CD14-positive monocyte (primary cell): Measurements from ENCODE around the gene KIRREL1. TPM values are rescaled to one million over a fixed set of nuclear protein-coding genes. Genes with fewer than 3 reads are reported as not detected.

Source experiments
- DNase-seq, 3 donors: peaks; one replicate each; pipeline ENCODE4 v3.0.0-alpha.2; 2011 to 2022
- H2AFZ ChIP-seq: 2 replicates; pipeline ENCODE4 v1.6.0; 2012; ENCODE audit warnings: mild to moderate bottlenecking, low read depth, low read length, inconsistent platforms; ENCODE audit not compliant: insufficient read depth, poor library complexity, severe bottlenecking
- H3K27ac ChIP-seq, 2 donors: 1 replicate in 1 of 2; 2 replicates in 1 of 2; pipeline ENCODE4 v1.5.1; 2012 to 2013; ENCODE audit warnings: low read length in 2 of 2, control low read depth in 1 of 2, inconsistent platforms in 1 of 2, low read depth in 1 of 2, mild to moderate bottlenecking in 1 of 2
- H3K27me3 ChIP-seq, 2 donors: one replicate each; pipeline versions ENCODE4 v1.6.0 to v1.6.1; 2011 to 2013; ENCODE audit warnings: low read length in 2 of 2; ENCODE audit not compliant: control insufficient read depth in 2 of 2, insufficient read depth in 2 of 2
- H3K36me3 ChIP-seq, 2 donors: replicated peaks in 1 of 2; 1 replicate in 1 of 2; 2 replicates in 1 of 2; pipeline versions ENCODE4 v1.5.1 to v1.6.1; 2012 to 2013; ENCODE audit warnings: low read length in 2 of 2, control low read depth in 1 of 2, inconsistent platforms in 1 of 2, mild to moderate bottlenecking in 1 of 2; ENCODE audit not compliant: insufficient read depth in 2 of 2, control insufficient read depth in 1 of 2
- H3K4me1 ChIP-seq, 2 donors: 1 replicate in 1 of 2; 2 replicates in 1 of 2; pipeline versions ENCODE4 v1.5.1 to v1.6.1; 2012 to 2013; ENCODE audit warnings: low read length in 2 of 2, control low read depth in 1 of 2, inconsistent platforms in 1 of 2, mild to moderate bottlenecking in 1 of 2, moderate library complexity in 1 of 2; ENCODE audit not compliant: insufficient read depth in 2 of 2, control insufficient read depth in 1 of 2
- H3K4me2 ChIP-seq: replicated peaks from 2 replicates; pipeline ENCODE3; 2012; ENCODE audit warnings: low read length, moderate library complexity, mild to moderate bottlenecking; ENCODE audit not compliant: poor library complexity, severe bottlenecking; ENCODE audit errors: extremely low read depth
- H3K4me3 ChIP-seq, 3 experiments: fragments of 200-600 bp in 1 of 3; sonication (generic) in 1 of 3; replicated peaks in 1 of 3; 1 replicate in 2 of 3; 2 replicates in 1 of 3; pipeline ENCODE4 v1.5.1; 2011 to 2013; ENCODE audit warnings: low read length in 3 of 3, mild to moderate bottlenecking in 3 of 3, control low read depth in 2 of 3, low read depth in 2 of 3, inconsistent platforms in 1 of 3, moderate library complexity in 1 of 3
- H3K79me2 ChIP-seq: 2 replicates; pipeline ENCODE4 v1.6.0; 2012; ENCODE audit warnings: mild to moderate bottlenecking, control low read depth, inconsistent platforms, low read length, moderate library complexity; ENCODE audit not compliant: insufficient read depth
- H3K9ac ChIP-seq: 2 replicates; pipeline ENCODE4 v1.6.0; 2017; ENCODE audit warnings: low read length, mild to moderate bottlenecking; ENCODE audit not compliant: insufficient read depth, poor library complexity, severe bottlenecking
- H3K9me3 ChIP-seq, 2 donors: replicated peaks in 1 of 2; 1 replicate in 1 of 2; 2 replicates in 1 of 2; pipeline versions ENCODE4 v1.5.1 to v1.6.1; 2012 to 2013; ENCODE audit warnings: low read length in 2 of 2, control low read depth in 1 of 2; ENCODE audit not compliant: control insufficient read depth in 1 of 2, insufficient read depth in 1 of 2
- H4K20me1 ChIP-seq: 2 replicates; pipeline ENCODE4 v1.6.0; 2012; ENCODE audit warnings: mild to moderate bottlenecking, low read length, control low read depth, moderate library complexity; ENCODE audit not compliant: insufficient read depth
- H3K27ac Mint-ChIP-seq, 7 donors: one replicate each; pipeline ENCODE4 v1.8.0; 2020; ENCODE audit warnings: mild to moderate bottlenecking in 7 of 7, mixed read lengths in 7 of 7, moderate library complexity in 6 of 7, inconsistent platforms in 2 of 7
- H3K27me3 Mint-ChIP-seq, 3 donors: one replicate each; pipeline ENCODE4 v1.8.0; 2021 to 2022; ENCODE audit warnings: low read depth in 3 of 3, mild to moderate bottlenecking in 3 of 3, mixed read lengths in 3 of 3, moderate library complexity in 3 of 3, inconsistent platforms in 1 of 3
- H3K36me3 Mint-ChIP-seq, 2 donors: one replicate each; pipeline ENCODE4 v1.8.0; 2020; ENCODE audit warnings: mixed read lengths in 2 of 2, inconsistent platforms in 1 of 2, mild to moderate bottlenecking in 1 of 2
- H3K4me1 Mint-ChIP-seq: one replicate; pipeline ENCODE4 v1.8.0; 2020; ENCODE audit warnings: mild to moderate bottlenecking, mixed read lengths
- H3K4me3 Mint-ChIP-seq, 2 donors: one replicate each; pipeline ENCODE4 v1.8.0; 2020; ENCODE audit warnings: mild to moderate bottlenecking in 2 of 2, mixed read lengths in 2 of 2, moderate library complexity in 1 of 2
- H3K9me3 Mint-ChIP-seq, 7 donors: one replicate each; pipeline ENCODE4 v1.8.0; 2020 to 2022; ENCODE audit warnings: mixed read lengths in 7 of 7, mild to moderate bottlenecking in 6 of 7, moderate library complexity in 6 of 7, inconsistent platforms in 2 of 7
- CTCF ChIP-seq: fragments of 200-600 bp; IDR thresholded peaks from one replicate; pipeline ENCODE4 v1.8.0; 2022; ENCODE audit warnings: antibody characterized with exemption, mild to moderate bottlenecking
- WGBS: methylation state at CpG from one replicate; pipeline ENCODE4 v1.1.5; 2013; ENCODE audit warnings: missing lambda C conversion rate; ENCODE audit not compliant: insufficient coverage; 5-methylcytosine and 5-hydroxymethylcytosine counted together
- intact Hi-C, 2 donors: fragments of 100-400 bp; cut with micrococcal nuclease; formaldehyde crosslinking; loops; one replicate each; pipeline versions ENCODE4 v1.15.0 to v1.15.1; 2023
- polyA plus RNA-seq, 3 donors: library from polyadenylated mRNA; depleted of rRNA in 1 of 3; unstranded in 2 of 3; stranded (reverse) in 1 of 3; fragments of 300-500 nt in 2 of 3; fragments of >200 nt in 1 of 3; fragmentation: Illumina TruSeq in 2 of 3; gene quantifications; 1 replicate in 2 of 3; 2 replicates in 1 of 3; pipeline ENCODE4 v1.2.3, GENCODE V29; 2012 to 2021

KIRREL1 gene
- polyA plus RNA-seq, 3 donors = not detected

GRCh38 chr1:158055854-158056253 lies 62.4 kb downstream of the KIRREL1 start:
- no peak for DNase-seq
- no peaks in the 10 kb centered on the region for H4K20me1 ChIP-seq
- H3K36me3 ChIP-seq = no peaks in the 10 kb centered on the region
- no peak overlapping the region for H3K4me3 Mint-ChIP-seq
- H3K4me1 ChIP-seq = no peaks in the 10 kb centered on the region
- no peaks in the 10 kb centered on the region for H3K9me3 Mint-ChIP-seq
- H3K4me3 ChIP-seq = no peak overlapping the region
- TF ChIP-seq CTCF = no peak
- peaks cover 4% of the 10 kb centered on the region for H3K4me1 Mint-ChIP-seq
- H3K27ac Mint-ChIP-seq = no peak overlapping the region
- H3K9ac ChIP-seq = no peak overlapping the region
- no peaks in the 10 kb centered on the region for H3K27me3 ChIP-seq
- no peaks in the 10 kb centered on the region for H3K79me2 ChIP-seq
- no peaks in the 10 kb centered on the region for H3K9me3 ChIP-seq
- no peaks in the 10 kb centered on the region for H3K36me3 Mint-ChIP-seq
- intact Hi-C loops = no loop called here
- 22% methylated on average over 4 of the region's 4 CpGs for WGBS
- peaks cover 2 to 6% (median 4%) of the 10 kb centered on the region in 3 donors for H3K27me3 Mint-ChIP-seq
- no peak overlapping the region for H3K27ac ChIP-seq
- no peak overlapping the region for H3K4me2 ChIP-seq
- H2AFZ ChIP-seq = no peak overlapping the region

GRCh38 chr1:158056498-158056897 lies 63.1 kb downstream of the KIRREL1 start:
- H3K4me3 Mint-ChIP-seq = no peak overlapping the region
- intact Hi-C loops = no loop called here
- Histone ChIP-seq H3K27ac (no peak overlapping the region), H3K79me2 (no peaks in the 10 kb centered on the region), H4K20me1 (no peaks in the 10 kb centered on the region), H2AFZ (no peak overlapping the region), H3K4me3 (no peak overlapping the region), H3K27me3 (no peaks in the 10 kb centered on the region), H3K9me3 (no peaks in the 10 kb centered on the region), H3K9ac (no peak overlapping the region), H3K4me1 (no peaks in the 10 kb centered on the region), H3K36me3 (no peaks in the 10 kb centered on the region), H3K4me2 (no peak overlapping the region)
- H3K36me3 Mint-ChIP-seq = no peaks in the 10 kb centered on the region
- no peaks in the 10 kb centered on the region for H3K9me3 Mint-ChIP-seq
- peaks cover 4% of the 10 kb centered on the region for H3K4me1 Mint-ChIP-seq
- peaks cover 3 to 6% (median 4%) of the 10 kb centered on the region in 3 donors for H3K27me3 Mint-ChIP-seq
- no peak for TF ChIP-seq CTCF
- no peak for DNase-seq
- no CpG with 5 or more reads among the region's 5 CpGs for WGBS
- no peak overlapping the region for H3K27ac Mint-ChIP-seq
